Fibroblast of skin of left quadriceps (primary cell): ENCODE measurements around the gene OR2W1.

Source experiments
- DNase-seq, 2 experiments: peaks; one replicate each; pipeline ENCODE4 v3.0.0-alpha.2; 2013; ENCODE audit warnings: low read depth in 2 of 2

Gene OR2W1

DNA sequence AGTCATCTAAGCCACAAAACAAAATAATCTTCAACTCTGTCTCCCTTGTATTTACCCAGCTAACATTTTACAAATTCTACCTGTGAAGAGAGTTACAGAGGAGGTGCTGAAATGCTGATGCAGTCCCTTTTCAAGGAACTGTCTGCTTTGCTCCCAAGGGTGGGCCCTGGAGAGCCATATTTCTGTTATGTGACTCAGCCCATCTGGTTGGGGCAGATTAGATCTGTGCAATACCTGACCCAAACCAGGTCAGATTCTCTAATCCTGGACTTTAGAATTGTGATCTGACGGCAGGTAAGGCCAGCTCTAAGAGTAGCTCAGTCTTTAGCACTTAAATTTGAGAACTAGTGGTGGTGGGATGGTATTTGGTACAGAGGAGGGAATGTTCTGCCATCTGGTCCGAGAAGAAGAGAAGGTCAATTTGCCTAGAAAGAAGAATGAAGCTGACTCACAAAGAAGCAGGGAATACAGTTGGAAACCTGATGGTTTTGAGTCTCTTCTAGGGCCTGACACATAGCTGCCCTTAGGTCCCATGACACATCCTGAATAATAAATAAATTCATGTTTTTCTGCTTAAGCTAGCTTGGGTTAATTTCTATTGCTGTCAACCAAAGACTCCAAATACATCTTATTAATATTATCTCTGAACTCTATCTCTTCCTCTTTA, 48.0 kb downstream of the OR2W1 start:
- no peak for DNase-seq

DNA sequence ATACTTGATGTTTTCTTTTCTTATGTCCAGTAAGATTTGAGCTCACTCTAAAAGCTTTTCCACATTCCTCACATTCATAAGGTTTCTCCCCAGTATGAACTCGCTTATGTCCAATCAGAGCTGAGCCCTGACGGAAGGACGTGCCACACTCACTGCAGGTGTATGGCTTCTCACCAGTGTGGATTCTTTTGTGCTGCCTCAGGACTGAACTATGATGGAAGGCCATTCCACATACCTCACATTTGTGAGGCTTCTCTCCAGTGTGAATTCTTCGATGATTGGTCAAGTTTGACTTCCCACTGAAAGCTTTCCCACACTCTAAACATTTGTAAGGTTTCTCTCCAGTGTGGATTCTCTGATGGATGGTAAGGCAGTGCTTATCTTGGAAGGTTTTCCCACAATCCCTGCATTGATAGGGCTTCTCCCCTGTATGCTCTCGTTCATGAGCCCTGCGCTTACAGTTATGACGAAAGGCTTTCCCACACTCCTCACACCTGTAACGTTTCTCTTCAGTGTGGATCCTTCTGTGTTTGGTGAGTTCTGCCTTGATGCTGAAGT, 49.8 kb downstream of the OR2W1 start:
- DNase-seq, result no peak
